B cell (primary cell): ENCODE results near the gene SYNJ2. TPM values are rescaled to one million over a fixed set of nuclear protein-coding genes. Genes with fewer than 3 reads are reported as not detected.

Experiments used
- ATAC-seq: fragments of 200-7000 bp; cut with Tn5 transposase; one replicate; pipeline ENCODE4 v1.10.0; 2021; ENCODE audit warnings: low read depth, mild to moderate bottlenecking, moderate number of reproducible peaks, moderate library complexity
- CTCF ChIA-PET: fragments of 350-600 bp; sonication (Branson Sonifier 250); formaldehyde crosslinking; loops from one replicate; lab custom pipeline; 2021; ENCODE audit warnings: antibody characterized with exemption, inconsistent platforms; lab: Charles Lee
- POLR2A ChIA-PET: fragments of 350-600 bp; sonication (Branson Sonifier 250); formaldehyde crosslinking; loops from one replicate; lab custom pipeline; 2021; ENCODE audit warnings: antibody characterized with exemption; lab: Charles Lee
- DNase-seq: peaks from one replicate; pipeline ENCODE4 v3.0.0; 2013
- H2AFZ ChIP-seq: 2 replicates; pipeline ENCODE4 v1.6.1; 2012; ENCODE audit warnings: mild to moderate bottlenecking, low read depth, low read length; ENCODE audit not compliant: insufficient read depth, poor library complexity, severe bottlenecking
- H3K27ac ChIP-seq, 2 donors: 1 replicate in 1 of 2; 2 replicates in 1 of 2; pipeline ENCODE4 v1.5.1; 2012 to 2013; ENCODE audit warnings: low read length in 2 of 2, mild to moderate bottlenecking in 2 of 2, moderate library complexity in 1 of 2
- H3K27me3 ChIP-seq, 4 experiments: fragments of 200-600 bp in 1 of 4; sonication (generic) in 1 of 4; replicated peaks in 1 of 4; 1 replicate in 2 of 4; 2 replicates in 2 of 4; pipeline versions ENCODE4 v1.6.1 to v1.7.0; 2013 to 2016; ENCODE audit warnings: low read length in 3 of 4, mild to moderate bottlenecking in 2 of 4, mixed read lengths in 1 of 4, moderate library complexity in 1 of 4; ENCODE audit not compliant: insufficient read depth in 4 of 4, control insufficient read depth in 3 of 4; ENCODE audit errors: control extremely low read depth in 1 of 4
- H3K36me3 ChIP-seq, 2 experiments: replicated peaks in 1 of 2; 1 replicate in 1 of 2; 2 replicates in 1 of 2; pipeline versions ENCODE4 v1.6.1 to v1.7.1; 2013; ENCODE audit warnings: low read length in 1 of 2; ENCODE audit not compliant: insufficient read depth in 2 of 2, control insufficient read depth in 1 of 2; ENCODE audit errors: control extremely low read depth in 1 of 2, extremely low read depth in 1 of 2
- H3K4me1 ChIP-seq, 2 donors: fragments of 200-600 bp in 1 of 2; sonication (generic) in 1 of 2; 1 replicate in 1 of 2; 2 replicates in 1 of 2; pipeline versions ENCODE4 v1.5.1 to v1.6.1; 2013 to 2017; ENCODE audit warnings: low read length in 2 of 2; ENCODE audit not compliant: control insufficient read depth in 2 of 2, insufficient read depth in 2 of 2
- H3K4me2 ChIP-seq: replicated peaks from 2 replicates; pipeline ENCODE3; 2012; ENCODE audit warnings: mild to moderate bottlenecking, low read depth, low read length; ENCODE audit not compliant: poor library complexity, severe bottlenecking
- H3K4me3 ChIP-seq, 5 experiments: fragments of 200-600 bp in 1 of 5; sonication (generic) in 1 of 5; 1 replicate in 3 of 5; 2 replicates in 2 of 5; pipeline versions ENCODE4 v1.5.1 to v1.7.0; 2011 to 2016; ENCODE audit warnings: low read length in 4 of 5, mild to moderate bottlenecking in 4 of 5, low read depth in 2 of 5, control low read depth in 1 of 5, moderate library complexity in 1 of 5; ENCODE audit not compliant: insufficient read depth in 1 of 5; ENCODE audit errors: control extremely low read depth in 1 of 5, extremely low read depth in 1 of 5
- H3K79me2 ChIP-seq: fragments of 200-600 bp; sonication (generic); one replicate; pipeline ENCODE4 v1.6.0; 2016; ENCODE audit warnings: low read length; ENCODE audit not compliant: control insufficient read depth, insufficient read depth
- H3K9ac ChIP-seq: fragments of 200-600 bp; sonication (generic); 2 replicates; pipeline ENCODE4 v1.6.1; 2017; ENCODE audit warnings: mild to moderate bottlenecking, low read length, moderate library complexity
- H3K9me3 ChIP-seq, 3 donors: one replicate each; pipeline versions ENCODE4 v1.6.1 to v1.7.1; 2013; ENCODE audit warnings: low read length in 2 of 3; ENCODE audit not compliant: control insufficient read depth in 2 of 3, insufficient read depth in 1 of 3; ENCODE audit errors: control extremely low read depth in 1 of 3
- H4K20me1 ChIP-seq: 2 replicates; pipeline ENCODE4 v1.6.0; 2012; ENCODE audit warnings: mild to moderate bottlenecking, low read length; ENCODE audit not compliant: insufficient read depth, control insufficient read depth, poor library complexity, severe bottlenecking
- H3K27ac Mint-ChIP-seq: one replicate; pipeline ENCODE4 v1.8.0; 2021; ENCODE audit warnings: mixed read lengths
- H3K27me3 Mint-ChIP-seq: one replicate; pipeline ENCODE4 v1.8.0; 2021; ENCODE audit warnings: mixed read lengths
- H3K4me1 Mint-ChIP-seq: one replicate; pipeline ENCODE4 v1.8.0; 2021; ENCODE audit warnings: mixed read lengths
- H3K4me3 Mint-ChIP-seq: one replicate; pipeline ENCODE4 v1.8.0; 2021; ENCODE audit warnings: mixed read lengths
- H3K9me3 Mint-ChIP-seq: one replicate; pipeline ENCODE4 v1.8.0; 2022; ENCODE audit warnings: mixed read lengths; ENCODE audit not compliant: insufficient read depth
- EZH2 ChIP-seq: IDR thresholded peaks from 2 replicates; pipeline ENCODE4 v1.6.1; 2012; ENCODE audit warnings: borderline replicate concordance, low read depth, mild to moderate bottlenecking, moderate library complexity, low read length; ENCODE audit not compliant: insufficient read depth, poor library complexity, severe bottlenecking
- WGBS: methylation state at CpG from one replicate; pipeline ENCODE4 v1.1.5; 2013; ENCODE audit warnings: missing lambda C conversion rate; ENCODE audit not compliant: insufficient coverage; 5-methylcytosine and 5-hydroxymethylcytosine counted together
- intact Hi-C: fragments of 100-400 bp; cut with micrococcal nuclease; formaldehyde crosslinking; loops from one replicate; pipeline ENCODE4 v1.10.0; 2022
- polyA plus RNA-seq: library from polyadenylated mRNA; depleted of rRNA; stranded (reverse); fragments of >200 nt; gene quantifications from 2 replicates; pipeline ENCODE4 v1.2.3, GENCODE V29; 2012
- total RNA-seq, 2 donors: library from RNA; stranded (reverse); fragments of 120-200 nt in 1 of 2; gene quantifications; 1 replicate in 1 of 2; 2 replicates in 1 of 2; pipeline versions ENCODE4 v1.2.3 to v1.2.4, GENCODE V29; 2013 to 2022
- TF ChIP-seq, protein P1 (sequence below): fragments of 200-600 bp; IDR thresholded peaks from one replicate; pipeline ENCODE4 v1.8.0; 2022; ENCODE audit warnings: antibody characterized with exemption, mild to moderate bottlenecking

The SYNJ2 gene
- total and polyA plus RNA-seq, 2 donors (not counting 1 experiment from before 2014, with no cell fraction given), result 5.2 to 11.4 TPM

GRCh38 chr6:158019416-158019815, 37.8 kb downstream of the SYNJ2 start:
- H3K27me3 ChIP-seq, result no peaks in the 10 kb centered on the region
- no peaks in the 10 kb centered on the region for H3K27me3 Mint-ChIP-seq
- H3K79me2 ChIP-seq, result no peaks in the 10 kb centered on the region
- H3K4me3 Mint-ChIP-seq, result no peak overlapping the region
- TF ChIP-seq, protein P1, sequence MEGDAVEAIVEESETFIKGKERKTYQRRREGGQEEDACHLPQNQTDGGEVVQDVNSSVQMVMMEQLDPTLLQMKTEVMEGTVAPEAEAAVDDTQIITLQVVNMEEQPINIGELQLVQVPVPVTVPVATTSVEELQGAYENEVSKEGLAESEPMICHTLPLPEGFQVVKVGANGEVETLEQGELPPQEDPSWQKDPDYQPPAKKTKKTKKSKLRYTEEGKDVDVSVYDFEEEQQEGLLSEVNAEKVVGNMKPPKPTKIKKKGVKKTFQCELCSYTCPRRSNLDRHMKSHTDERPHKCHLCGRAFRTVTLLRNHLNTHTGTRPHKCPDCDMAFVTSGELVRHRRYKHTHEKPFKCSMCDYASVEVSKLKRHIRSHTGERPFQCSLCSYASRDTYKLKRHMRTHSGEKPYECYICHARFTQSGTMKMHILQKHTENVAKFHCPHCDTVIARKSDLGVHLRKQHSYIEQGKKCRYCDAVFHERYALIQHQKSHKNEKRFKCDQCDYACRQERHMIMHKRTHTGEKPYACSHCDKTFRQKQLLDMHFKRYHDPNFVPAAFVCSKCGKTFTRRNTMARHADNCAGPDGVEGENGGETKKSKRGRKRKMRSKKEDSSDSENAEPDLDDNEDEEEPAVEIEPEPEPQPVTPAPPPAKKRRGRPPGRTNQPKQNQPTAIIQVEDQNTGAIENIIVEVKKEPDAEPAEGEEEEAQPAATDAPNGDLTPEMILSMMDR, result no peak
- no peak for TF ChIP-seq EZH2
- CTCF ChIA-PET, result interaction anchor here (1.0 kb wide), 1 partner anchor 8 kb away, joined by 3 read pairs; no protein-coding TSS in a partner anchor
- H3K9ac ChIP-seq, result no peak overlapping the region
- no peak overlapping the region for H3K27ac Mint-ChIP-seq
- no peak for DNase-seq
- H3K36me3 ChIP-seq, result peaks cover 0 to 22% of the 10 kb centered on the region in 2 experiments
- no peaks in the 10 kb centered on the region for H4K20me1 ChIP-seq
- H3K4me1 Mint-ChIP-seq, result peaks cover 12% of the 10 kb centered on the region
- H3K27ac ChIP-seq, result no peak overlapping the region
- no peaks in the 10 kb centered on the region for H3K9me3 Mint-ChIP-seq
- no peak for ATAC-seq
- peaks cover 0 to 4% (median 0%) of the 10 kb centered on the region in 3 donors for H3K9me3 ChIP-seq
- H3K4me3 ChIP-seq, result no peak overlapping the region
- no peak overlapping the region for H2AFZ ChIP-seq
- intact Hi-C loops, result no loop called here
- 90% methylated on average over 2 of the region's 8 CpGs for WGBS
- H3K4me2 ChIP-seq, result no peak overlapping the region
- no peaks in the 10 kb centered on the region for H3K4me1 ChIP-seq
- POLR2A ChIA-PET, result no interaction called here

- no peak for TF ChIP-seq EZH2
- TF ChIP-seq, protein P1, result no peak
- peaks cover 6% of the 10 kb centered on the region for H3K4me1 Mint-ChIP-seq
- 75% methylated on average over 6 of the region's 6 CpGs for WGBS
- intact Hi-C loops, result no loop called here
- Histone ChIP-seq H3K4me1 (no peaks in the 10 kb centered on the region), H3K4me2 (no peak overlapping the region), H3K4me3 (no peak overlapping the region), H3K27ac (no peak overlapping the region), H2AFZ (no peak overlapping the region), H3K79me2 (no peaks in the 10 kb centered on the region), H3K9ac (no peak overlapping the region), H3K9me3 (peaks cover 0 to 4% (median 0%) of the 10 kb centered on the region in 3 donors), H3K36me3 (peaks cover 0 to 22% of the 10 kb centered on the region in 2 experiments), H4K20me1 (no peaks in the 10 kb centered on the region), H3K27me3 (no peaks in the 10 kb centered on the region)
- no peaks in the 10 kb centered on the region for H3K9me3 Mint-ChIP-seq
- no peak overlapping the region for H3K27ac Mint-ChIP-seq
- no peaks in the 10 kb centered on the region for H3K27me3 Mint-ChIP-seq
- ChIA-PET POLR2A (no interaction called here), CTCF (no interaction called here)
- no peak for ATAC-seq
- no peak overlapping the region for H3K4me3 Mint-ChIP-seq
- no peak for DNase-seq
Measured at GRCh38 chr6:158020272-158020711, 38.6 kb downstream of the SYNJ2 start.
